ENCODE data around the gene RAB3GAP2. TPM values are rescaled to one million over a fixed set of nuclear protein-coding genes. Genes with fewer than 3 reads are reported as not detected.

The RAB3GAP2 gene
- total RNA-seq, 2 experiments from 2014 or later, result 34.7 to 39.4 TPM

- ChIA-PET POLR2A (no interaction called here), CTCF (no interaction called here)
- H3K4me3 ChIP-seq (ENCODE audit: low read length), result no peak overlapping the region
- no peaks in the 10 kb centered on the region for H3K9me3 Mint-ChIP-seq
- no peaks in the 10 kb centered on the region for H3K9me3 ChIP-seq (ENCODE audit: control insufficient read depth in 1 of 2, insufficient read depth in 1 of 2, low read length in 2 of 2)
- H3K4me1 Mint-ChIP-seq (ENCODE audit: low read depth), result peaks cover 87% of the 10 kb centered on the region
- ATAC-seq (ENCODE audit: poor library complexity), result no peak
- peaks cover 21% of the 10 kb centered on the region for H3K36me3 ChIP-seq (ENCODE audit: insufficient read depth, low read length)
- no peak overlapping the region for H3K27ac ChIP-seq (ENCODE audit: low read depth in 1 of 2, low read length in 2 of 2)
- H3K27me3 Mint-ChIP-seq, result no peaks in the 10 kb centered on the region
- H3K4me3 Mint-ChIP-seq, result no peak overlapping the region
- TF ChIP-seq, protein P1, sequence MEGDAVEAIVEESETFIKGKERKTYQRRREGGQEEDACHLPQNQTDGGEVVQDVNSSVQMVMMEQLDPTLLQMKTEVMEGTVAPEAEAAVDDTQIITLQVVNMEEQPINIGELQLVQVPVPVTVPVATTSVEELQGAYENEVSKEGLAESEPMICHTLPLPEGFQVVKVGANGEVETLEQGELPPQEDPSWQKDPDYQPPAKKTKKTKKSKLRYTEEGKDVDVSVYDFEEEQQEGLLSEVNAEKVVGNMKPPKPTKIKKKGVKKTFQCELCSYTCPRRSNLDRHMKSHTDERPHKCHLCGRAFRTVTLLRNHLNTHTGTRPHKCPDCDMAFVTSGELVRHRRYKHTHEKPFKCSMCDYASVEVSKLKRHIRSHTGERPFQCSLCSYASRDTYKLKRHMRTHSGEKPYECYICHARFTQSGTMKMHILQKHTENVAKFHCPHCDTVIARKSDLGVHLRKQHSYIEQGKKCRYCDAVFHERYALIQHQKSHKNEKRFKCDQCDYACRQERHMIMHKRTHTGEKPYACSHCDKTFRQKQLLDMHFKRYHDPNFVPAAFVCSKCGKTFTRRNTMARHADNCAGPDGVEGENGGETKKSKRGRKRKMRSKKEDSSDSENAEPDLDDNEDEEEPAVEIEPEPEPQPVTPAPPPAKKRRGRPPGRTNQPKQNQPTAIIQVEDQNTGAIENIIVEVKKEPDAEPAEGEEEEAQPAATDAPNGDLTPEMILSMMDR (IDR thresholded peaks at IDR 0.05), result no peak
- DNase-seq, result no peak
- intact Hi-C loops (cut with DNase I, micrococcal nuclease), result no loop called here
- no peaks in the 10 kb centered on the region for H3K27me3 ChIP-seq (ENCODE audit: control insufficient read depth in 1 of 2, insufficient read depth in 2 of 2, low read length in 2 of 2)
- H3K36me3 Mint-ChIP-seq (ENCODE audit: low read depth), result peaks cover 42% of the 10 kb centered on the region
- H3K27ac Mint-ChIP-seq, result peak overlapping the region; percentile 50
- H3K4me1 ChIP-seq (ENCODE audit: insufficient read depth, low read length), result peaks cover 5% of the 10 kb centered on the region
These were observed 47.6 kb downstream of the RAB3GAP2 start for GRCh38 chr1:220224611-220225124.

- ATAC-seq (ENCODE audit: poor library complexity) (no peak), DNase-seq (no peak)
- peaks cover 5% of the 10 kb centered on the region for H3K4me1 ChIP-seq (ENCODE audit: insufficient read depth, low read length)
- no peak overlapping the region for H3K27ac Mint-ChIP-seq
- peaks cover 91% of the 10 kb centered on the region for H3K4me1 Mint-ChIP-seq (ENCODE audit: low read depth)
- CTCF ChIA-PET, result no interaction called here
- no peaks in the 10 kb centered on the region for H3K9me3 ChIP-seq (ENCODE audit: control insufficient read depth in 1 of 2, insufficient read depth in 1 of 2, low read length in 2 of 2)
- H3K9me3 Mint-ChIP-seq, result no peaks in the 10 kb centered on the region
- peaks cover 21% of the 10 kb centered on the region for H3K36me3 ChIP-seq (ENCODE audit: insufficient read depth, low read length)
- H3K27ac ChIP-seq (ENCODE audit: low read depth in 1 of 2, low read length in 2 of 2), result no peak overlapping the region
- no peaks in the 10 kb centered on the region for H3K27me3 ChIP-seq (ENCODE audit: control insufficient read depth in 1 of 2, insufficient read depth in 2 of 2, low read length in 2 of 2)
- H3K4me3 Mint-ChIP-seq, result no peak overlapping the region
- intact Hi-C loops (cut with DNase I, micrococcal nuclease), result no loop called here
- peaks cover 36% of the 10 kb centered on the region for H3K36me3 Mint-ChIP-seq (ENCODE audit: low read depth)
- TF ChIP-seq, protein P1 (IDR thresholded peaks at IDR 0.05), result no peak
- H3K4me3 ChIP-seq (ENCODE audit: low read length), result no peak overlapping the region
- H3K27me3 Mint-ChIP-seq, result no peaks in the 10 kb centered on the region
- POLR2A ChIA-PET, result no interaction called here
These were observed 48.2 kb downstream of the RAB3GAP2 start for GRCh38 chr1:220224033-220224432.

DNA sequence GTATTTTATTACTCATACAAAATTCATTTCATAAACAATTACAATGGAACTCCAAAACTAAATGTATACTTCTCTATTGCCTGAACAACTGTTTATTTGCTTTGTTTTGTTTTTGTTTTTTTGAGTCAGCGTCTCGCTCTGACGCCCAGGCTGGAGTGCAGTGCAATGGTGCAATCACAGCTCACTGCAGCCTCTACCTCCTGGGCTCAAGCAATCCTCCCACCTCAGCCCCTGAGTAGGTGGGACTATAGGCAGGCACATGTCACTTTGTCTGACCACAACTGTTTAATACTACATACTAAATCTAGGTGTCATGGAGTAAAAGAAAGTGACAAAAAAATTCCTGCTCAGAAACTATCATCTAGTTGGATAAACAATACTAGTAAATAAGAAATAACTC is 49.3 kb downstream of the RAB3GAP2 start:
- Mint-ChIP-seq H3K36me3 (ENCODE audit: low read depth) (peaks cover 25% of the 10 kb centered on the region), H3K4me1 (ENCODE audit: low read depth) (peaks cover 87% of the 10 kb centered on the region), H3K27ac (peak overlapping the region; percentile 10), H3K27me3 (no peaks in the 10 kb centered on the region), H3K9me3 (no peaks in the 10 kb centered on the region), H3K4me3 (no peak overlapping the region)
- TF ChIP-seq, protein P1 (IDR thresholded peaks at IDR 0.05), result no peak
- POLR2A ChIA-PET, result no interaction called here
- Histone ChIP-seq H3K27me3 (ENCODE audit: control insufficient read depth in 1 of 2, insufficient read depth in 2 of 2, low read length in 2 of 2) (no peaks in the 10 kb centered on the region), H3K4me1 (ENCODE audit: insufficient read depth, low read length) (peaks cover 5% of the 10 kb centered on the region), H3K36me3 (ENCODE audit: insufficient read depth, low read length) (peaks cover 12% of the 10 kb centered on the region), H3K27ac (ENCODE audit: low read depth in 1 of 2, low read length in 2 of 2) (no peak overlapping the region), H3K9me3 (ENCODE audit: control insufficient read depth in 1 of 2, insufficient read depth in 1 of 2, low read length in 2 of 2) (no peaks in the 10 kb centered on the region), H3K4me3 (ENCODE audit: low read length) (no peak overlapping the region)
- no peak for ATAC-seq (ENCODE audit: poor library complexity)
- CTCF ChIA-PET, result no interaction called here
- intact Hi-C loops (cut with DNase I, micrococcal nuclease), result no loop called here
- DNase-seq, result no peak

Data from CD4-positive, alpha-beta T cell (primary cell).